ENCODE results near the gene VPS13D. TPM values are rescaled to one million over a fixed set of nuclear protein-coding genes. Genes with fewer than 3 reads are reported as not detected.

The VPS13D gene
- total and polyA plus RNA-seq, 10 of the 15 experiments (the other 5 are each of a cell fraction or from before 2014, with no cell fraction given), result 1.4 to 16.9 (median 8.5) TPM

GRCh38 chr1:12450756-12451559 lies 221.1 kb downstream of the VPS13D start:
- no TSS peak for BruUV-seq (replicated peaks)
- Histone ChIP-seq H3K4me3 (no peak overlapping the region), H3K9me3 (replicated peaks; ENCODE audit: control insufficient read depth, insufficient read depth, low read length) (no peaks in the 10 kb centered on the region; the same call in 2 of the 3 replicates), H3K79me2 (ENCODE audit: control insufficient read depth, insufficient read depth, low read length) (no peaks in the 10 kb centered on the region), H3K4me2 (ENCODE audit: control insufficient read depth, insufficient read depth) (no peak overlapping the region), H4K20me1 (ENCODE audit: control insufficient read depth, insufficient read depth) (peaks cover 5% of the 10 kb centered on the region; the same call in 1 of the 2 replicates), H3K4me1 (ENCODE audit: control insufficient read depth, insufficient read depth, low read length) (peaks cover 23% of the 10 kb centered on the region), H3K27ac (ENCODE audit: control insufficient read depth, insufficient read depth) (no peak overlapping the region), H3K27me3 (replicated peaks in 1 of 2; ENCODE audit: control insufficient read depth in 2 of 2, insufficient read depth in 2 of 2, low read length in 1 of 2) (no peaks in the 10 kb centered on the region), H2AFZ (ENCODE audit: control insufficient read depth, low read depth, low read length) (no peak overlapping the region), H3K9ac (ENCODE audit: control insufficient read depth, insufficient read depth, low read length) (no peak overlapping the region), H3K36me3 (ENCODE audit: control insufficient read depth in 2 of 2, insufficient read depth in 2 of 2, low read length in 1 of 2) (peaks cover 0 to 2% of the 10 kb centered on the region in 2 experiments; a peak in 3 of 4 replicates)
- in situ Hi-C loops (cut with MboI), result no loop called here
- no peak for DNase-seq (ENCODE audit: low read depth, low spot score)
- ChIA-PET RAD21 (ENCODE audit: unreplicated experiment) (interaction anchor here (0.9 to 3.2 kb wide), 5 partner anchors 12 to 165 kb away, joined by 3 to 14 read pairs (median 3); no protein-coding TSS in a partner anchor), POLR2A (no interaction called here), SMC1A (ENCODE audit: uncharacterized antibody, unreplicated experiment) (interaction anchor here (0.8 to 7.2 kb wide), 5 partner anchors 14 to 208 kb away, joined by 3 to 74 read pairs (median 3); no protein-coding TSS in a partner anchor), CTCF (interaction anchor here (1.0 to 2.1 kb wide), 4 partner anchors 10 to 150 kb away, joined by 3 to 10 read pairs (median 4); no protein-coding TSS in a partner anchor)
- intact Hi-C loops (cut with micrococcal nuclease; ENCODE audit: unreplicated experiment), result no loop called here
- no peak for FAIRE-seq
- no peak for ATAC-seq
- no peak for TF ChIP-seq NFYA (IDR thresholded peaks at IDR 0.05; ENCODE audit: borderline replicate concordance, low read depth, low read length)
- no peak for TF ChIP-seq ELK1 (IDR thresholded peaks at IDR 0.05; ENCODE audit: low read depth, low read length)
- TF ChIP-seq MYC (IDR thresholded peaks at IDR 0.05; ENCODE audit: insufficient read depth, insufficient read length, insufficient replicate concordance, low read length, severe bottlenecking), result no peak
- TF ChIP-seq RELB (IDR thresholded peaks at IDR 0.05; ENCODE audit: low read depth), result no peak
- TF ChIP-seq KDM1A (IDR thresholded peaks at IDR 0.05; ENCODE audit: borderline replicate concordance), result no peak
- no peak for TF ChIP-seq ATF3 (IDR thresholded peaks at IDR 0.05; ENCODE audit: borderline replicate concordance, extremely low read depth, low read depth, low read length)
- 98% methylated on average over 4 of the region's 4 CpGs for WGBS (ENCODE audit: insufficient coverage, insufficient replicate concordance, low lambda C conversion rate, missing lambda C conversion rate)
